Measurements from ENCODE around the gene TEN1. TPM values are rescaled to one million over a fixed set of nuclear protein-coding genes. Genes with fewer than 3 reads are reported as not detected.

TEN1 gene
- total RNA-seq (ENCODE audit: low replicate concordance), result 11.1 and 22.9 TPM in 2 replicates

GRCh38 chr17:75978938-75979704 is at the start of gene TEN1, which contains the start of gene ACOX1:
TEN1 (plus strand) TSS chr17:75979240; CDS start chr17:75986193, 6,953 bp downstream.
ACOX1 (minus strand) TSS chr17:75979166; CDS start chr17:75979073, 93 bp downstream.

DNA sequence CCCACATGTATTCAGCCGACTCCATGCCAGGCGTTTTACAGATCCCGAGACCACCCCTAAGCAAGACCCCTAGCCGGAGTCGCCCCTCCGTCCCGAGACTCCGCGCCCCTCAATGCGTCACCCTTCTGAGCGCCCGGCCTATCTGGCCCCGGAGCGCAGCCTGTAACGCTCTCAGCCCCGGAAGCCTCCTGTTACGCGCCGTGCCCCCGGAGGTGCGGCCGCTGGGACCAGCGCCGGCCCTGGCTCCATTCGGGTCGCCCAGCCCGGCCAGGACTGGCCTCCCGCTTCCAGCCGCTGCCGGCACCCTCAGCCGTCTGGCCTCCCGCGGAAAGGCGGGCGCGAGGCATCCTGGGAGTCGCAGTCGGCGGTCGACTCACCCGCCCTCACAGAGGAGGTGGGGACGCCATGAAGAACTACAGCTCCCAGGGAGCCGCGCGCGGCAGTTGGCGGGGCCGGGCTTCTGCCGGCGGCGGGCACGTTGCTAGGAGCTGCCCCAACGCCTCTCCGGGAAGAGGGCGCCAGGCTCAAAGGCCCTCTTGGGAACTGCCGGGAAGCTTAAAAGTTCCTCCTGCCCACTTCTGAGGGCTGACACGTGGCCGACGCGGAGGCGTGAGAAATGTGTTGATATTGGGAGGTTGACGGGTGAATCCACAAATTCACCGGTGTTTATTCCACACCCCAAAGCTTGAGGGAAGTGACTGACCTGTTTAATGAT is 38.2 kb upstream of the TEN1 start, which contains the start of gene FBF1:
Gene FBF1, minus strand, starts transcription at position 316 of the 715 bp plus-strand sequence. CDS start 2,893 bp downstream, outside the sequence.

DNA sequence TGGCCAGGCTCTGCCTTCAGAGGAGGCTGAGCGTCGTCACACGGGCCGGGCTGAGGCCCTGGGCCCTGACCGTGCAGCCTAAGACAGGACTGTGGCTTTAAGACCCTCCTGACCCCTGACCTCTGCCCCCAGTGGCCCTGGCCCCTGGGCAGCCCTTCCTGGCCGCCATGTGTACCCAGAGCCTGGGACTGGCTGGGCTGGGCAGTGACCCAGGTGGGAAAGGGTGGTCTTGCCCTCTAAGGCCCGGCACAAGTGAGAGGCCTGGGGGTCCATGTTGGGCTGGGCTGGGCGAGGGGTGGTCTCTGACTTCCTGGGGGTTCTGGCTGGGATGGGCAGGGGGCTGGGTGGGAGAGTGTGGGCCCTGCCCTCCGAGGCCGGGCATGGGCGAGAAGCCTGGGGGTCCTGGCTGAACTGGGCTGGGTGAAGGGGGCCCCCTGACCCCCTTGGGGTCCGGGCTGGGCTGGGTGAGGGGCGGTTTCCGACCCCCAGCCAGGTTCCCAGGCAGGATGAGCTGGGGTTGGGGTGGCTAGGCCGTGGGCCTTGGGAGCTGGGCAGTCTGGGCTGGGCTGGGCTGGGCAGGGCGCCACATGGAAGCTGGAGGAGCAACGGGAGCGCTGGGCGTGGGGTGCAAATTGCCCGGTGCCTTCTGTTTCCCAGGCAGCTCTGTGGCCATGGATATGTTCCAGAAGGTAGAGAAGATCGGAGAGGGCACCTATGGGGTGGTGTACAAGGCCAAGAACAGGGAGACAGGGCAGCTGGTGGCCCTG is 21.9 kb downstream of the TEN1 start, which contains the start of gene CDK3:
Gene CDK3, plus strand, starts transcription at position 101 of the 767 bp plus-strand sequence. Its CDS starts 571 bp downstream, at position 672.

GRCh38 chr17:76027159-76027839 is 48.3 kb downstream of the TEN1 start, which contains the start of gene EVPL:
EVPL (minus strand) TSS chr17:76027306; CDS start chr17:76027198, 108 bp downstream.

Other genes with a start within 250 kb of the TEN1 start
- 47.5 and 59.7 TPM in 2 replicates for gene GALK1, start 214.0 kb upstream of the TEN1 start, total RNA-seq (ENCODE audit: low replicate concordance)
- 9.6 and 10.4 TPM in 2 replicates for gene UNK, start 194.4 kb upstream of the TEN1 start, total RNA-seq (ENCODE audit: low replicate concordance)
- 0.30 and 0.82 TPM in 2 replicates for gene UNC13D, start 134.8 kb upstream of the TEN1 start, total RNA-seq (ENCODE audit: low replicate concordance)
- 21.3 TPM in 2 replicates for gene WBP2, start 123.9 kb upstream of the TEN1 start, total RNA-seq (ENCODE audit: low replicate concordance)
- 17.4 and 21.2 TPM in 2 replicates for gene TRIM47, start 100.7 kb upstream of the TEN1 start, total RNA-seq (ENCODE audit: low replicate concordance)
- gene TRIM65, start 82.3 kb upstream of the TEN1 start, total RNA-seq (ENCODE audit: low replicate concordance), result 6.0 and 19.2 TPM in 2 replicates
- 22.0 and 27.7 TPM in 2 replicates for gene MRPL38, start 74.4 kb upstream of the TEN1 start, total RNA-seq (ENCODE audit: low replicate concordance)
- gene FBF1, start 38.2 kb upstream of the TEN1 start, total RNA-seq (ENCODE audit: low replicate concordance), result 7.9 and 15.8 TPM in 2 replicates
- gene ACOX1, start 74 bp upstream of the TEN1 start, total RNA-seq (ENCODE audit: low replicate concordance), result 58.5 and 155 TPM in 2 replicates
- 1.2 and 1.4 TPM in 2 replicates for gene CDK3, start 21.6 kb downstream of the TEN1 start, total RNA-seq (ENCODE audit: low replicate concordance)
- gene EVPL, start 48.1 kb downstream of the TEN1 start, total RNA-seq (ENCODE audit: low replicate concordance), result not detected in 2 replicates
- 21.1 and 33.0 TPM in 2 replicates for gene SRP68, start 93.3 kb downstream of the TEN1 start, total RNA-seq (ENCODE audit: low replicate concordance)
- not detected in 2 replicates for gene GALR2, start 95.5 kb downstream of the TEN1 start, total RNA-seq (ENCODE audit: low replicate concordance)
- gene ZACN, start 99.9 kb downstream of the TEN1 start, total RNA-seq (ENCODE audit: low replicate concordance), result not detected in 2 replicates
- 82.0 and 180 TPM in 2 replicates for gene EXOC7, start 124.5 kb downstream of the TEN1 start, total RNA-seq (ENCODE audit: low replicate concordance)
- gene FOXJ1, start 162.0 kb downstream of the TEN1 start, total RNA-seq (ENCODE audit: low replicate concordance), result not detected in 2 replicates